DND-41 (cell line): ENCODE data around the gene SPIB.

Experiments used
- CTCF ChIP-seq: IDR thresholded peaks from 2 replicates; pipeline ENCODE4 v1.5.1; 2012; ENCODE audit warnings: borderline replicate concordance, low read length, moderate library complexity, mild to moderate bottlenecking; ENCODE audit not compliant: poor library complexity, severe bottlenecking; ENCODE audit errors: extremely low read depth
- EZH2 ChIP-seq: IDR thresholded peaks from 3 replicates; pipeline ENCODE4 v1.6.1; 2012; ENCODE audit warnings: borderline replicate concordance, low read depth, mild to moderate bottlenecking, moderate library complexity, low read length, inconsistent platforms; ENCODE audit not compliant: severe bottlenecking

GRCh38 chr19:50475101-50475568, 56.4 kb downstream of the SPIB start:
- no peak for TF ChIP-seq EZH2
- TF ChIP-seq CTCF: no peak
